Measurements from ENCODE around the gene SH3RF3.

GRCh38 chr2:109489296-109489695 is 360.3 kb downstream of the SH3RF3 start:
- TF ChIP-seq CTCF (IDR thresholded peaks at IDR 0.05) (no peak), POLR2AphosphoS5 (IDR thresholded peaks at IDR 0.05; ENCODE audit: insufficient read depth in 1 of 2, low read depth in 1 of 2) (no peak), POLR2A (IDR thresholded peaks at IDR 0.05) (no peak)

Measured in vagina (tissue), 2 donors.